GM12874 (cell line): ENCODE data around the gene ITCH.

Experiments used
- CTCF ChIP-seq: IDR thresholded peaks from 2 replicates; pipeline ENCODE4 v1.5.1; 2011; ENCODE audit warnings: low read depth, mild to moderate bottlenecking, control low read depth, low read length, moderate library complexity; ENCODE audit not compliant: insufficient read depth

ITCH gene

DNA sequence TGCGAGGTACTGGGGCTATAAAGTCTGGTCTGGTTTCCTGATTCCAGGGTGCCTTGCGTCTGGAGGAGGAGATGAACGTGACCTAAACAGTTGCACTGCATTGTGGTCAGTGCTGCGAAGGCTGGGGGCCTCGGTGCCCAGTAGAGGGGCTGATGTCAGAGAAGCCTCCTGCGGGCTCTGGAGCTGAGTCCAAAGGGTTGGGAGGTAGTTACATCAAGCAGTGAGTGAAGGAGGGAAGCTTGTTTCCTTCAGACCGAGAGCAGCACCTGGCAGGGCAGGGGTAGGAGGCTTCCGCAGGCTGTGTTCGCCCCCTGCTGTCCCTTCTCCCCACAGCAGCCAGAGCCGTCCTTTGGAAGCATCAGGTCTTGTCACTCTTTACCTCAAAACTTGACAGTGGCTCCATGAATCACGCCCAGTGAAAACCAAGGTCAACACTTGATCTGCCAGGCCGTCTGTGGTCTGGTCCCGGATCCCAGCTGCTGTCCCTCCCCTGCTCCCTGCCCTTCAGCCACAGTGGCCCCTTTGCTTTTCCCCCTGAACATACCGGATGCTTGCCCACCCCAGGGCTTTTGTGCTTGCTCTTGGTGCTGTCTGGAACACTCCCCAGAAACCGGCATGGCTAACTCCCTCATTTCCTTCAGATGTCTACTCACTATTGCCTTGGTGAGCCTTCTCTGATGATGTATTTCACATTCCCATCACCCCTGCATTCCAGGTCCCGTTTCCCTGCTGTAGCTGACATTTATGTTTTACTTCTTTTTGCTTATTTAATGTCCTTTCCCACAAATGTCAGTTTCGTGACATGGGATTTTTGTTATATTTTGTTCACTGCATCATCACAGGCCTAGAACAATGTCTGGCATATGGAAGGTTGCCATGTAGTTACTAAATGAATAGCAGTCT is 160.1 kb downstream of the ITCH start:
- peak; percentile 69 for TF ChIP-seq CTCF

DNA sequence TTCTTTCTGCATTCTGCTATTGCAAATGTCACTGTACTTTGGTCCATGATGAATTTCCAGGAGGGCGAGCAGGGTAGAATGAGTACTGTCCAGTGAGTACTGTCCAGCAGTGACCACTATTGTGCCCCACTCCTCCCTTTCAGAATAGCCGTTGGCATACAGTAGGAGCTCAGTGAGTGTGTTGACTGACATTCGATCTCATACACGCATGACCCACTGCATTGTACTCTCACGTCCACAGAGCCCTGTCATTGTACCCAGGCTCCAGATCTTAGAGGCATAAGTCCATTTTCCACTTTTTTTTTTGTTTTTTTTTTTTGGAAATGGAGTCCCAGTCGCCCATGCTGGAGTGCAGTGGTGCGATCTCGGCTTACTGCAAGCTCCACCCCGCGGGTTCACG is 161.4 kb downstream of the ITCH start:
- no peak for TF ChIP-seq CTCF

DNA sequence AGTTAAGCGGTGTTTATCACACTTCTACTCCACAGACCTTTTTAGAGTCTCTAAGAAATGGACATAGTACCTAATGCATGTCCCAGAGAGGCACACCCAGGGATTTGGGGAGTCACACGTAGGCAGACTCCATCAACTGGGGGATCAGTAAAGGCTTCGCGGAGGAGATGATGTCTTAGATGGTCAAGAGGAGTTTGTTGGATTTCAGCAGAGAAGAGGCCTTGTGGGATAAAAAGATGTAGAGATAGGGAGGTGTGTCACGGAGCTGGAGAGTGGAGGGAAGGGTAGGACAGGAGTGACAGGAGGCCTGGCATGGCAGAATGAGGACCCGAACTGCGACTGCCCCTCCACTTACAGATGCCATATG is 162.3 kb downstream of the ITCH start:
- TF ChIP-seq CTCF: no peak

GRCh38 chr20:34525709-34526416 is 162.8 kb downstream of the ITCH start:
- no peak for TF ChIP-seq CTCF

DNA sequence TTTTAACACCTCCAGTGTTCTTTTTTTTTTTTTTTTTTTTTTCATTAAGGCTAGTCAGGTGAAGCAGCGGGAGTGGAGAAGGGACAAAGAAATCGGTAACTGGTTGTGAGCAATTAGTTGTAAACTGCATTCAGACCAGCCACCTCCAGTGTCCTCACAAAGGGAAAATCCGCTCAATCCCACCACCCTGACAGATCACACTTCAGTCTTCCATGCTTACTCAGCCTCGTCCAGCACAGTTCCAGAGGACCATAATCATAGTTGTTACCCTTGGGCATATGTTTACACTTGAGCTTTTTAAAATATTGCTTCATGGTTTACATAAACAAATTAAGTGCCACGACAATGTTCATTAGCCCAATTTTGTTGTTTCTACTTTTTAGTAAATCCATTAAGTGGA is 163.4 kb downstream of the ITCH start:
- TF ChIP-seq CTCF: no peak

DNA sequence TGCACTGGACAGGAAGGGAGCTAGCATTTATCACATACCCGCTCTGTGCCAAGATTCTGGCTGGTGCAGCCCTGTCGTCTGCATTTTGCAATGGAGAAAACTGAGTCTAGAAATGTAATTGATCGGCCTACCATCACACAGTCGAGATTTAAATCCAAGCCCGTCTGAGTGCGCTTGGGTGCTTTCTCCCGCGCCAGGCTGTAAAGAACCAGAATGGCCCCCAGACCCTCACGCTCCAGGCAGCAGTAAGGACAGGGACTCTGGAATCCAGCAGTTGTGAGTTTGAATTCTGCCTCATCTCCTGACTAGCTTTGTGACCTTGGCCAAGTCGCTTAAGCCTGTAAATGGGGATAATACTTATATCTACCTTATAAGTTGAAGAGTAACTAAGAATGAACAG is 163.9 kb downstream of the ITCH start:
- TF ChIP-seq CTCF: no peak

- no peak for TF ChIP-seq CTCF
These were observed 165.8 kb downstream of the ITCH start for GRCh38 chr20:34528921-34529297.
